Measurements from ENCODE around the gene CNNM3.

DNA sequence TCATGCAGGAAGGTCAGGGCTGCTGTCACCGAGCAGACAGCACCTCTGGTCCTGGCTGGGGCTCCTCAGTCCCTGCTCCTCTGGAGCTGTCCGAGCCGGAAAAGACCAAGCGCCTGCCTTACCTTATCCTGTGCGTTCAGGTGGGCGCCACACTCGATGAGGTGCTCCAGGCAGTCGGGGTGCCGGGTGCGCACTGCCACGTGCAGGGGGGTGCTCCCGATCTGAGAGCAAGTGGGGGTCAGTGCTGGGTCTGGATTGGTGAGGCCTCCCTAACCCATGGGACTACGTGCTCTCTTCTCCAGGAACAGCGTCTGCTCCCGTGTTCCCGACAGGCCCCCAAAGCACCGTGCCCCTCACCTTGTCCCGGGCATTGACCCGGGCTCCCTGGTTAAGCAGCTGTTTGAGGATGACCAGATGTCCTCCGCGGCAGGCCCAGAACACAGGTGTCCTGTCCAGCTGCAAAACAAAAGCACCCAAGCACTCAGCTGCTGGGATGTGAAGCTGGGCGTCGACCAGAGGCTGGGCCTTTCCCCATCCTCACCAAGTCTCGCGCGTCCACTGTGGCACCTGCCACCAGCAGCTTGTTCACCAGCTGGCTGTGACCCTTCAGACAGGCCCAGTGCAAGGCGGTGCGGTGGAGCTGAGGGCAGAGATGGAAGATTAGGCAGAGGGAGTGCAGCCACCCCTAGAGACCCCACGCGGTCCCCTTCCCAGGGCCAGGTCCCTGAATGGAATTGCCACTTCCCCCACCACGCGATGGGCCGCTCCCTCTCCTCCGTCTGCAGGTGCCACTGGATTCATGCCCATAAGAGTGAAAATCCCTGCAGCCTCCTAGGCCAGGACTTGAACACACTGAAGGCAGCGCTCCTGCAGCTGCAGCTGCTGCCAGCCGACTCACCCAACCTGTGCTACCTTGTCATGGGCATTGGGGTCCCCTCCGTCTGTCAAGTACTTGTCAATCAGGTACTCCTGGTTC, 24.1 kb downstream of the CNNM3 start:
- TF ChIP-seq, protein P1, sequence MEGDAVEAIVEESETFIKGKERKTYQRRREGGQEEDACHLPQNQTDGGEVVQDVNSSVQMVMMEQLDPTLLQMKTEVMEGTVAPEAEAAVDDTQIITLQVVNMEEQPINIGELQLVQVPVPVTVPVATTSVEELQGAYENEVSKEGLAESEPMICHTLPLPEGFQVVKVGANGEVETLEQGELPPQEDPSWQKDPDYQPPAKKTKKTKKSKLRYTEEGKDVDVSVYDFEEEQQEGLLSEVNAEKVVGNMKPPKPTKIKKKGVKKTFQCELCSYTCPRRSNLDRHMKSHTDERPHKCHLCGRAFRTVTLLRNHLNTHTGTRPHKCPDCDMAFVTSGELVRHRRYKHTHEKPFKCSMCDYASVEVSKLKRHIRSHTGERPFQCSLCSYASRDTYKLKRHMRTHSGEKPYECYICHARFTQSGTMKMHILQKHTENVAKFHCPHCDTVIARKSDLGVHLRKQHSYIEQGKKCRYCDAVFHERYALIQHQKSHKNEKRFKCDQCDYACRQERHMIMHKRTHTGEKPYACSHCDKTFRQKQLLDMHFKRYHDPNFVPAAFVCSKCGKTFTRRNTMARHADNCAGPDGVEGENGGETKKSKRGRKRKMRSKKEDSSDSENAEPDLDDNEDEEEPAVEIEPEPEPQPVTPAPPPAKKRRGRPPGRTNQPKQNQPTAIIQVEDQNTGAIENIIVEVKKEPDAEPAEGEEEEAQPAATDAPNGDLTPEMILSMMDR (IDR thresholded peaks at IDR 0.05), result no peak
- TF ChIP-seq POLR2A (IDR thresholded peaks at IDR 0.05) (no peak), POLR2AphosphoS5 (IDR thresholded peaks at IDR 0.05) (no peak)
